ENCODE data around the gene PF4V1. TPM values are rescaled to one million over a fixed set of nuclear protein-coding genes. Genes with fewer than 3 reads are reported as not detected.

Gene PF4V1
- total and polyA plus RNA-seq, 10 donors = 0.67 to 12.3 (median 2.3) TPM

DNA sequence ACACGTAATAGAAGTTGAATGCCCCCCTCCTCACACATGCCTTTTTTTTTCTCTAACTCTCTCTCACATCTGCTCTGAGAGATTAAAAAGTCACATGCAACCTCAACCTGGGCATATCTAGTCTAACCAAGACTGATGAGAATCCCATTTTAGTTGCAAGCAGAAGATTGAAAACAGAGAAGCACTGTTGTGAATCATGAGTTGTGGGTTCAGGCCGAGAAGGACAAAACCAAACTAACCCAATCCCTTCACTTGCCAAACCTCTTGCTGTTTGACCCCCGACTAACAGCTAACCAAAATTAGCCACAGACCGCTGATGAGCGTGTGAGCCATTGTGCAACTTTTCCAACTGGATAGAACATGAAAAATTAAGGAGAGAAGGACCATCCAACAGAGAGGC is 47.9 kb downstream of the PF4V1 start:
- no peak overlapping the region for H3K4me3 ChIP-seq
- no peak for DNase-seq
- peak overlapping the region in 2 of 8 donors; percentile 1 to 24 for H3K27ac ChIP-seq
- TF ChIP-seq, protein P1, sequence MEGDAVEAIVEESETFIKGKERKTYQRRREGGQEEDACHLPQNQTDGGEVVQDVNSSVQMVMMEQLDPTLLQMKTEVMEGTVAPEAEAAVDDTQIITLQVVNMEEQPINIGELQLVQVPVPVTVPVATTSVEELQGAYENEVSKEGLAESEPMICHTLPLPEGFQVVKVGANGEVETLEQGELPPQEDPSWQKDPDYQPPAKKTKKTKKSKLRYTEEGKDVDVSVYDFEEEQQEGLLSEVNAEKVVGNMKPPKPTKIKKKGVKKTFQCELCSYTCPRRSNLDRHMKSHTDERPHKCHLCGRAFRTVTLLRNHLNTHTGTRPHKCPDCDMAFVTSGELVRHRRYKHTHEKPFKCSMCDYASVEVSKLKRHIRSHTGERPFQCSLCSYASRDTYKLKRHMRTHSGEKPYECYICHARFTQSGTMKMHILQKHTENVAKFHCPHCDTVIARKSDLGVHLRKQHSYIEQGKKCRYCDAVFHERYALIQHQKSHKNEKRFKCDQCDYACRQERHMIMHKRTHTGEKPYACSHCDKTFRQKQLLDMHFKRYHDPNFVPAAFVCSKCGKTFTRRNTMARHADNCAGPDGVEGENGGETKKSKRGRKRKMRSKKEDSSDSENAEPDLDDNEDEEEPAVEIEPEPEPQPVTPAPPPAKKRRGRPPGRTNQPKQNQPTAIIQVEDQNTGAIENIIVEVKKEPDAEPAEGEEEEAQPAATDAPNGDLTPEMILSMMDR (IDR thresholded peaks at IDR 0.05 in 8 of 11, conservative IDR thresholded peaks at IDR 0.05 in 3 of 11) = no peak
- TF ChIP-seq POLR2A (IDR thresholded peaks at IDR 0.05) = no peak
- TF ChIP-seq POLR2AphosphoS5 (IDR thresholded peaks at IDR 0.05) = no peak
- H3K4me1 ChIP-seq = no peaks in the 10 kb centered on the region
- H3K27me3 ChIP-seq (replicated peaks in 1 of 7) = no peaks in the 10 kb centered on the region
- 72 to 88% (median 78%) methylated on average over 5 of the region's 5 CpGs for WGBS, 5 donors
- intact Hi-C loops (cut with DNase I; ENCODE audit: low total_unique reads) = no loop called here
- no peaks in the 10 kb centered on the region for H3K36me3 ChIP-seq
- H3K9me3 ChIP-seq = no peaks in the 10 kb centered on the region

DNA sequence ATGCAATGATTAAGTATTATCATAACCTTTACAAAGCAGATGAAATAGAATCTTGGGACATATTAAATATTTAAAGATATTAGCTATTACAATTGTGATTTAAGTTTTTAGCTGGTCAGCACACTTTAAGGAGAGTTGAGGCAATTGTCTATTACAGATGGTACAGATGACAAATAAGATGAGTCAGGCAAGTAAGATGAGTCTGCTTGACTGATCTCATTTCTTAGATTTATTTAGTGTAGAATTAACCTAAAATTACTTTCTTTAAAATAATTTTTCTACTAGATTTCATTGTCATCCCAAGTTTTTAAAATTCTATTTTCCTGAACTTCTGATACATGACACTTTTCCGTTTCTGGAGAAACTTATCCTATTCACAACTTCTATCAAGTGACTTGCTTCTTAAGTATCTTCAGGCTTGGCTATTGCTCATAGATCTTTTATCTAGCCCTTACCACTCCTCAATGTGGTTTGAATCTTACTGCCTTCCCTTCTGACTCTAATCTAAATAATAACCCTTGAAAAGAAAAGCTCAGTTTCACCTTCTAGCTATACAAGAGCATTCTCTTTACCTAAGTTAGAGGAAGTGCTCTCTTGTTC is 49.0 kb downstream of the PF4V1 start:
- H3K4me1 ChIP-seq = no peaks in the 10 kb centered on the region
- WGBS, 5 donors = 73 to 91% (median 82%) methylated on average over 1 of the region's 1 CpG
- no peak for DNase-seq

DNA sequence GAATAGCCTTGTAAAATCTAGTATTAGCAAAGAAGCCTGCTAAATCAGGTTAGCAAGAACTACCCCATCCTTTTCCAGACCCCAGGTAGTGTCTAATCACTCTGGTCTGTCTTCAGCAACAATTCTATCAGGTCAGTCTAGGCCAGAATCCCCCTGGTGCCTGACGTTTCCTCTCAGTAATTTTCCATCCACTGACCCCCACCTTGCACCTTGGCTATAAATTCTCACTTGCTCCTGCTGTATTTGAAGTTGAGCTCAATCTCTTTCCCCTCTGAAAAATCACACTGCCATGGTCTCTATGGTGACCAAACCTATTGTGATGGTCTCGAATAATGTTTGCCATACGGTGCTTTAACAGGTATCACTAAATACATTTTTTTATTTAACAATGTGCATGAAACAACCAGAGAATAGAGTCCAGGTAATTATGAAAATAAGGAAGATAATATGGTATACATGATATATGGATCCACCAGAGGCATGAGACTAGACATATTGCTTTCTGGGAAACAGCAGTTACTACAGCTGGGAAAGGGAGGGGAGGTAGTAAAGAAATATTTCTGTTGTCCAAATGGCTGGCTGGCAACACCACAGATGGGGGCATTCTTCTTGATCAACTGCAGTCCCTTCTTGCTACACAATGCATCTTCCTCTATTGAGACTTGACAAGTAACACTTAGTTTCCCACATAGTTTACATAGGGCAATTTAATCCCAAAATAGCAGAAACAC is 49.9 kb downstream of the PF4V1 start:
- H3K9me3 ChIP-seq = no peaks in the 10 kb centered on the region
- no peaks in the 10 kb centered on the region for H3K4me1 ChIP-seq
- H3K27ac ChIP-seq = peak overlapping the region in 5 of 8 donors; percentile 2 to 28 (median 3)
- no peak overlapping the region for H3K4me3 ChIP-seq
- no peaks in the 10 kb centered on the region for H3K36me3 ChIP-seq
- 71 to 81% (median 76%) methylated on average over 3 of the region's 3 CpGs for WGBS, 5 donors
- no peak for TF ChIP-seq POLR2A (IDR thresholded peaks at IDR 0.05)
- TF ChIP-seq, protein P1 (IDR thresholded peaks at IDR 0.05 in 8 of 11, conservative IDR thresholded peaks at IDR 0.05 in 3 of 11) = no peak
- no peak for TF ChIP-seq POLR2AphosphoS5 (IDR thresholded peaks at IDR 0.05)
- no peaks in the 10 kb centered on the region for H3K27me3 ChIP-seq (replicated peaks in 1 of 7)
- no peak for DNase-seq
- intact Hi-C loops (cut with DNase I; ENCODE audit: low total_unique reads) = no loop called here

More for the DNA sequence above, 49.0 kb downstream of the PF4V1 start:
- intact Hi-C loops (cut with DNase I; ENCODE audit: low total_unique reads) = no loop called here
- Histone ChIP-seq H3K27me3 (replicated peaks in 1 of 7) (no peaks in the 10 kb centered on the region), H3K9me3 (no peaks in the 10 kb centered on the region), H3K36me3 (no peaks in the 10 kb centered on the region), H3K4me3 (no peak overlapping the region), H3K27ac (peak overlapping the region in 4 of 8 donors; percentile 2 to 14 (median 6))
- TF ChIP-seq POLR2A (IDR thresholded peaks at IDR 0.05) = no peak
- TF ChIP-seq, protein P1 (IDR thresholded peaks at IDR 0.05 in 8 of 11, conservative IDR thresholded peaks at IDR 0.05 in 3 of 11) = no peak
- no peak for TF ChIP-seq POLR2AphosphoS5 (IDR thresholded peaks at IDR 0.05)

Other genes with a start within 250 kb of the PF4V1 start
- 1 to 10 TPM in 1 of 7 donors, under 1 TPM in 6; 0.20 to 1.3 (median 0.30) TPM for gene RASSF6, start 232.9 kb upstream of the PF4V1 start, total RNA-seq
- gene RASSF6, start 232.9 kb upstream of the PF4V1 start, polyA plus RNA-seq = under 1 TPM; 0.09 to 0.41 (median 0.22) TPM
- 10 to 100 TPM in 2 of 7 donors, 1 to 10 TPM in 1, under 1 TPM in 4; 0.28 to 28.4 (median 0.94) TPM for gene CXCL8, start 112.7 kb upstream of the PF4V1 start, total RNA-seq
- 1 to 10 TPM in 1 of 3 donors, under 1 TPM in 2; 0.59 to 3.7 (median 0.61) TPM for gene CXCL8, start 112.7 kb upstream of the PF4V1 start, polyA plus RNA-seq
- gene CXCL6, start 16.6 kb upstream of the PF4V1 start, total RNA-seq = 100 to 1,000 TPM in 3 of 7 donors, 10 to 100 TPM in 4; 52.7 to 143 (median 87.4) TPM
- 10 to 100 TPM; 17.8 to 36.0 (median 29.0) TPM for gene CXCL6, start 16.6 kb upstream of the PF4V1 start, polyA plus RNA-seq
- 100 to 1,000 TPM; 103 to 208 (median 185) TPM for gene CXCL1, start 16.1 kb downstream of the PF4V1 start, total RNA-seq
- 100 to 1,000 TPM in 2 of 3 donors, 10 to 100 TPM in 1; 40.9 to 177 (median 132) TPM for gene CXCL1, start 16.1 kb downstream of the PF4V1 start, polyA plus RNA-seq
- gene PF4, start 128.7 kb downstream of the PF4V1 start, total RNA-seq = 10 to 100 TPM; 19.4 to 92.0 (median 51.0) TPM
- gene PF4, start 128.7 kb downstream of the PF4V1 start, polyA plus RNA-seq = 10 to 100 TPM in 1 of 3 donors, 1 to 10 TPM in 2; 6.0 to 36.9 (median 8.5) TPM
- gene PPBP, start 134.9 kb downstream of the PF4V1 start, total RNA-seq = 100 to 1,000 TPM in 5 of 7 donors, 10 to 100 TPM in 2; 54.8 to 232 (median 146) TPM
- 10 to 100 TPM; 12.9 to 32.0 (median 15.2) TPM for gene PPBP, start 134.9 kb downstream of the PF4V1 start, polyA plus RNA-seq
- gene CXCL5, start 145.4 kb downstream of the PF4V1 start, total RNA-seq = 1 to 10 TPM; 1.3 to 3.8 (median 2.4) TPM
- gene CXCL5, start 145.4 kb downstream of the PF4V1 start, polyA plus RNA-seq = 1 to 10 TPM in 2 of 3 donors, under 1 TPM in 1; 0.58 to 2.2 (median 1.1) TPM
- 1 to 10 TPM in 6 of 7 donors, under 1 TPM in 1; 0.52 to 4.0 (median 3.6) TPM for gene CXCL3, start 185.4 kb downstream of the PF4V1 start, total RNA-seq
- gene CXCL3, start 185.4 kb downstream of the PF4V1 start, polyA plus RNA-seq = 1 to 10 TPM; 1.3 to 2.7 (median 2.3) TPM
- gene CXCL2, start 245.9 kb downstream of the PF4V1 start, total RNA-seq = 10 to 100 TPM in 2 of 7 donors, 1 to 10 TPM in 5; 4.1 to 15.6 (median 9.1) TPM
- 1 to 10 TPM; 2.9 to 9.3 (median 6.3) TPM for gene CXCL2, start 245.9 kb downstream of the PF4V1 start, polyA plus RNA-seq